GM19395 (cell line): Measurements from ENCODE around the gene IGF1R.

Experiments used
- ATAC-seq: cut with Tn5 transposase; IDR thresholded peaks from one replicate; pipeline ENCODE4 v1.9.1; 2021; ENCODE audit warnings: mild to moderate bottlenecking, moderate library complexity; ENCODE audit not compliant: unreplicated experiment

IGF1R gene

GRCh38 chr15:98901434-98902072 lies 253.2 kb downstream of the IGF1R start:
- no peak for ATAC-seq

- no peak for ATAC-seq
Measured at GRCh38 chr15:98902931-98903330, 254.6 kb downstream of the IGF1R start.

- ATAC-seq: no peak
Measured at GRCh38 chr15:98903377-98904018, 255.2 kb downstream of the IGF1R start.

- no peak for ATAC-seq
Measured at GRCh38 chr15:98904544-98904943, 256.2 kb downstream of the IGF1R start.

- ATAC-seq: no peak
Measured at GRCh38 chr15:98905963-98906711, 257.8 kb downstream of the IGF1R start.

- ATAC-seq: no peak
Measured at GRCh38 chr15:98906712-98907083, 258.4 kb downstream of the IGF1R start.

GRCh38 chr15:98907927-98908471 lies 259.7 kb downstream of the IGF1R start:
- ATAC-seq: no peak

GRCh38 chr15:98909968-98910885 lies 261.9 kb downstream of the IGF1R start:
- no peak for ATAC-seq

- ATAC-seq: no peak
Measured at GRCh38 chr15:98914626-98915025, 266.3 kb downstream of the IGF1R start.

- ATAC-seq: no peak
Measured at GRCh38 chr15:98916826-98917225, 268.5 kb downstream of the IGF1R start.

GRCh38 chr15:98917417-98917816 lies 269.1 kb downstream of the IGF1R start:
- no peak for ATAC-seq

GRCh38 chr15:98920091-98920880 lies 271.9 kb downstream of the IGF1R start:
- ATAC-seq: no peak

- ATAC-seq: no peak
Measured at GRCh38 chr15:98923171-98923570, 274.8 kb downstream of the IGF1R start.

GRCh38 chr15:98923579-98923978 lies 275.2 kb downstream of the IGF1R start:
- ATAC-seq: no peak

- no peak for ATAC-seq
Measured at GRCh38 chr15:98924401-98925049, 276.2 kb downstream of the IGF1R start.

GRCh38 chr15:98926236-98926635 lies 277.9 kb downstream of the IGF1R start:
- no peak for ATAC-seq

- no peak for ATAC-seq
Measured at GRCh38 chr15:98927022-98927421, 278.7 kb downstream of the IGF1R start.

GRCh38 chr15:98927996-98928395 lies 279.7 kb downstream of the IGF1R start:
- ATAC-seq: no peak

GRCh38 chr15:98930576-98930975 lies 282.2 kb downstream of the IGF1R start:
- no peak for ATAC-seq
